Testis (tissue), 3 donors: ENCODE measurements around the gene SPAG9. TPM values are rescaled to one million over a fixed set of nuclear protein-coding genes. Genes with fewer than 3 reads are reported as not detected.

Experiments
- DNase-seq: peaks from one replicate; pipeline ENCODE4 v3.0.0-alpha.2; 2019
- H3K27ac ChIP-seq, 2 donors: fragments of 200-600 bp; sonication (generic); one replicate each; pipeline ENCODE4 v1.5.1; 2019
- H3K27me3 ChIP-seq: fragments of 200-600 bp; sonication (generic); one replicate; pipeline ENCODE4 v1.5.1; 2019
- H3K36me3 ChIP-seq: fragments of 200-600 bp; sonication (generic); one replicate; pipeline ENCODE4 v1.5.1; 2017; ENCODE audit warnings: low read depth; ENCODE audit errors: missing control alignments
- H3K4me1 ChIP-seq: fragments of 200-600 bp; sonication (generic); one replicate; pipeline ENCODE4 v1.5.1; 2019
- H3K4me3 ChIP-seq, 2 donors: fragments of 200-600 bp; sonication (generic); one replicate each; pipeline ENCODE4 v1.5.1; 2017 to 2019
- H3K9me3 ChIP-seq: fragments of 200-600 bp; sonication (generic); one replicate; pipeline ENCODE4 v1.5.1; 2017
- POLR2A ChIP-seq: fragments of 450-650 bp; IDR thresholded peaks from one replicate; pipeline ENCODE4 v1.6.1; 2017; ENCODE audit warnings: antibody characterized with exemption, mild to moderate bottlenecking, moderate library complexity
- WGBS, 2 donors: methylation state at CpG; one replicate each; pipeline ENCODE4 v1.1.5; 2018; 5-methylcytosine and 5-hydroxymethylcytosine counted together
- intact Hi-C: fragments of 100-400 bp; cut with DNase I; formaldehyde crosslinking; loops from one replicate; pipeline ENCODE4 v1.15.1; 2023; ENCODE audit warnings: low total_unique reads
- polyA plus RNA-seq: library from polyadenylated mRNA; stranded (reverse); fragments of 350-450 nt; fragmentation: Illumina TruSeq; extraction: RNeasy Lipid Tissue Mini Kit (QIAGEN cat#74804); gene quantifications from one replicate; pipeline ENCODE4 v1.2.3, GENCODE V29; 2014; ENCODE audit warnings: low read depth, low replicate concordance; ENCODE audit not compliant: insufficient read depth
- total RNA-seq, 2 donors: library from RNA; depleted of rRNA; stranded (reverse); fragments of >200 nt; gene quantifications; one replicate each; pipeline ENCODE4 v1.2.3, GENCODE V29; 2016
- TF ChIP-seq, protein P1 (sequence below), 3 experiments: fragments of 450-650 bp in 2 of 3; fragments of 200-600 bp in 1 of 3; sonication (generic) in 1 of 3; IDR thresholded peaks; one replicate each; pipeline ENCODE4 v1.5.1; 2016 to 2019; ENCODE audit warnings: antibody characterized with exemption in 3 of 3, mild to moderate bottlenecking in 2 of 3, moderate library complexity in 1 of 3

The SPAG9 gene
- total and polyA plus RNA-seq, 3 donors from 2014 or later, result 157 to 165 (median 159) TPM

DNA sequence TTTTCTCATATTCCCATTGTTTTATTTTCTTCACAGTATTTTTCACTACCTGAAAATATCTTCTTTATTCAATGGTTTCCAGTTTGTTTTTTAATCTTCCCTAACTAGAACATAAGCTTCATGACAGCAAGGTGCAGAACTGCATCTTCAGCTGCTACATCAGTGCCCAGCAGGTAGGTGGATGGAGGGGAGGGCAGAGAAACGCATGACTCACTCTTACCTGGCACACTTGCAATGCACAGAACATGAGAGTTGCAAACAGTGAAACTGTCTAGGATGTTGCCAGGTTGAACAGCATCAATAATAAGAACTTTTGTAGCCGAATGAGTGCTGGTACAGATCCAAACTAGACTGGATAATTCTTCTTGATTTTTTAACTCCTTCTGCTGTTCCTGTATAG lies 127.1 kb downstream of the SPAG9 start:
- Histone ChIP-seq H3K27me3 (no peaks in the 10 kb centered on the region), H3K36me3 (no peaks in the 10 kb centered on the region), H3K9me3 (no peaks in the 10 kb centered on the region), H3K4me3 (no peak overlapping the region), H3K27ac (no peak overlapping the region), H3K4me1 (no peaks in the 10 kb centered on the region)
- TF ChIP-seq, protein P1, sequence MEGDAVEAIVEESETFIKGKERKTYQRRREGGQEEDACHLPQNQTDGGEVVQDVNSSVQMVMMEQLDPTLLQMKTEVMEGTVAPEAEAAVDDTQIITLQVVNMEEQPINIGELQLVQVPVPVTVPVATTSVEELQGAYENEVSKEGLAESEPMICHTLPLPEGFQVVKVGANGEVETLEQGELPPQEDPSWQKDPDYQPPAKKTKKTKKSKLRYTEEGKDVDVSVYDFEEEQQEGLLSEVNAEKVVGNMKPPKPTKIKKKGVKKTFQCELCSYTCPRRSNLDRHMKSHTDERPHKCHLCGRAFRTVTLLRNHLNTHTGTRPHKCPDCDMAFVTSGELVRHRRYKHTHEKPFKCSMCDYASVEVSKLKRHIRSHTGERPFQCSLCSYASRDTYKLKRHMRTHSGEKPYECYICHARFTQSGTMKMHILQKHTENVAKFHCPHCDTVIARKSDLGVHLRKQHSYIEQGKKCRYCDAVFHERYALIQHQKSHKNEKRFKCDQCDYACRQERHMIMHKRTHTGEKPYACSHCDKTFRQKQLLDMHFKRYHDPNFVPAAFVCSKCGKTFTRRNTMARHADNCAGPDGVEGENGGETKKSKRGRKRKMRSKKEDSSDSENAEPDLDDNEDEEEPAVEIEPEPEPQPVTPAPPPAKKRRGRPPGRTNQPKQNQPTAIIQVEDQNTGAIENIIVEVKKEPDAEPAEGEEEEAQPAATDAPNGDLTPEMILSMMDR (IDR thresholded peaks at IDR 0.05), result no peak
- TF ChIP-seq POLR2A, result no peak
- intact Hi-C loops, result no loop called here
- WGBS, 2 donors, result 58 to 65% methylated on average over 2 of the region's 2 CpGs
- no peak for DNase-seq

DNA sequence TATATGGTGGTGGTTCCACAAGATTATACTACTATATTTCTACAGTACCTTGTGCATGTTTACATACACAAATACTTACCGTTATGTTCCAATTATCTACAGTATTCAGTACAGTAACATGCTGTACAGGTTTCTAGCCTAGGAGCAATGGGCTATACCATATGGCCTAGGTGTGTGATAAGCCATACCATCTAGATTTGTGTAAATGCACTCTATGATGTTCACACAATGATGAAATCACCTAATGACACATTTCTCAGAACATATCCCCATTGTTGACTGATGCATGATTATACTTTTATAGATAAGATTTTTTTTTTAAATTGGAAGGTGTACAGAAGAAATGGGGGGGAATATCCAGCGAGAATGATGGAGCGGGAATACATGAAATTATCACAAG lies 131.5 kb downstream of the SPAG9 start:
- Histone ChIP-seq H3K4me1 (no peaks in the 10 kb centered on the region), H3K27ac (no peak overlapping the region), H3K9me3 (no peaks in the 10 kb centered on the region), H3K4me3 (no peak overlapping the region), H3K36me3 (no peaks in the 10 kb centered on the region), H3K27me3 (no peaks in the 10 kb centered on the region)
- no peak for DNase-seq
- 92 to 95% methylated on average over 3 of the region's 3 CpGs for WGBS, 2 donors
- intact Hi-C loops, result no loop called here
- TF ChIP-seq POLR2A, result no peak
- TF ChIP-seq, protein P1 (IDR thresholded peaks at IDR 0.05), result no peak

DNA sequence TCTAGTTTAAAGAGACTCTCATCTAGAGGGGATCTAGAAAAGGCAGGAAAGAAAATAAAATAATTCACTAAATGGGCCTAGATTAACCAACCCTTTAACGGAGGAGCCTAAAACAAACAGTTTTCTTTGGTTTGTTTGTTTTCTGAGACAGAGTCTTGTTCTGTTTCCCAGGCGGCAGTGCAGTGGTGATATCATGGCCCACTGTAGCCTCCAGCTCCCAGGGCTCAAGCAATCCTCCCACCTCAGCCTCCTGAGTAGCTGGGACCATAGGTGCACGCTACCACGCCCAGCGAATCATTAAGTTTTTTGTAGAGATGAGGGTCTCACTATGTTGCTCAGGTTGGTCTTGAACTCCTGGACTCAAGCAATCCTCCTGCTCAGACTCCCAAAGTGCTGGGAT lies 132.2 kb downstream of the SPAG9 start:
- intact Hi-C loops, result no loop called here
- no peaks in the 10 kb centered on the region for H3K9me3 ChIP-seq
- DNase-seq, result no peak
- 89 to 92% methylated on average over 5 of the region's 5 CpGs for WGBS, 2 donors
- TF ChIP-seq, protein P1 (IDR thresholded peaks at IDR 0.05), result no peak
- no peak for TF ChIP-seq POLR2A
- no peaks in the 10 kb centered on the region for H3K36me3 ChIP-seq
- no peaks in the 10 kb centered on the region for H3K4me1 ChIP-seq
- no peaks in the 10 kb centered on the region for H3K27me3 ChIP-seq
- H3K4me3 ChIP-seq, result no peak overlapping the region
- H3K27ac ChIP-seq, result no peak overlapping the region

DNA sequence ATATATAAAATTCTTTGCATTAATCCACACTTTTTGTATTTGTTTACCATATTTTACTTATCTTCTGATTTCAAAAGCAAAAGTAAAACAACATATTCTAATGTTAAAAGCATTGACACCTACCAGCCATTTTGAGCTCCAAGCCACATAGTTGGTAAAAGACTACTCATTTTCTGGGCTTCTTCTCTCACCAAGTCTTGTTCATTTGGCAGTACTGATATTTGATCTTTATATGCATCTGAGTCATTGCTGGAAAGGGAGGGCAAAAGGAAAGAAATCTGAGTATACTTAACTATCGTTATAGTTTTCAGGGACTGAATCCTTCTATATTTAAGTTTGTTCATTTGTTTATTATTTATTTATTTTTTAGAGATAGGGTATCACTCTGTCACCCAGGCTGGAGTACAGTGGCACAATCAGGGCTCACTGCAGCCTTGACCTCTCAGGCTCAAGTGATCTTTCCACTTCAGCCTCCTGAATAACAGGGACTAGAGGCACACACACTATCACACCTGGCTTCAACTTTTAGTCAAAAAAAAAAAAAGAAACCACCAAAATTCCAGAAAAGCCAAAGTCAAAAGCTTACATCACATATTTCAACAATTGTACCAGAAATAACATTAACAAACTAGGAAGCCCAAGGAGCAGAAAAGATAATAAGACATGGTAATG lies 133.5 kb downstream of the SPAG9 start:
- Histone ChIP-seq H3K9me3 (no peaks in the 10 kb centered on the region), H3K27me3 (no peaks in the 10 kb centered on the region), H3K27ac (no peak overlapping the region), H3K36me3 (no peaks in the 10 kb centered on the region), H3K4me1 (no peaks in the 10 kb centered on the region), H3K4me3 (no peak overlapping the region)
- TF ChIP-seq, protein P1 (IDR thresholded peaks at IDR 0.05), result no peak
- no peak for TF ChIP-seq POLR2A
- DNase-seq, result no peak
- 93 to 97% methylated on average over 1 of the region's 1 CpG for WGBS, 2 donors
- intact Hi-C loops, result no loop called here

DNA sequence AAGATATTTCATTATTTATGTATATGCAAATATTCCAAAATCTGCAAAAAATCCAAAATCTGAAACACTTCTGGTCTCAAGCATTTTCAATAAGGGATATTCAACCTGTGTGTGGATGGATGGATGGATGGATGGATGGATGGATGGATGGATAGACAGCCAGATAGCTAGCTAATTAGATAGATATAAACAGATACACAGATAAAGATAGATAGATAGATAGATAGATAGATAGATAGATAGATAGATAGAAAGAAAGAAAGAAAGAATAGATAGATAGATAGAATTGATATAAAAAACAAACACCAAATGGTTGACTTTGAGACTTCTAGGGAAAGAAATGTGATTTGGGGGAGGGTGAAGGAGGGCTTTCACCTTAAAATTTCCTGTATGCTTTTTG lies 139.4 kb downstream of the SPAG9 start:
- no peaks in the 10 kb centered on the region for H3K4me1 ChIP-seq
- H3K9me3 ChIP-seq, result no peaks in the 10 kb centered on the region
- no peaks in the 10 kb centered on the region for H3K36me3 ChIP-seq
- H3K4me3 ChIP-seq, result no peak overlapping the region
- no peaks in the 10 kb centered on the region for H3K27me3 ChIP-seq
- no peak for DNase-seq
- no peak overlapping the region for H3K27ac ChIP-seq
- intact Hi-C loops, result no loop called here
- TF ChIP-seq, protein P1 (IDR thresholded peaks at IDR 0.05), result no peak
- TF ChIP-seq POLR2A, result no peak
